WI38 (cell line): ENCODE measurements around the gene SLC35E2B.

Experiments
- H3K4me3 ChIP-seq: 2 replicates; pipeline ENCODE4 v1.5.1; 2011; ENCODE audit warnings: low read depth, mild to moderate bottlenecking, control low read depth, low read length
- TF ChIP-seq, protein P1 (sequence below): IDR thresholded peaks from 2 replicates; pipeline ENCODE4 v1.5.1; 2012; ENCODE audit warnings: low read depth, mild to moderate bottlenecking, control low read depth, low read length

The SLC35E2B gene

DNA sequence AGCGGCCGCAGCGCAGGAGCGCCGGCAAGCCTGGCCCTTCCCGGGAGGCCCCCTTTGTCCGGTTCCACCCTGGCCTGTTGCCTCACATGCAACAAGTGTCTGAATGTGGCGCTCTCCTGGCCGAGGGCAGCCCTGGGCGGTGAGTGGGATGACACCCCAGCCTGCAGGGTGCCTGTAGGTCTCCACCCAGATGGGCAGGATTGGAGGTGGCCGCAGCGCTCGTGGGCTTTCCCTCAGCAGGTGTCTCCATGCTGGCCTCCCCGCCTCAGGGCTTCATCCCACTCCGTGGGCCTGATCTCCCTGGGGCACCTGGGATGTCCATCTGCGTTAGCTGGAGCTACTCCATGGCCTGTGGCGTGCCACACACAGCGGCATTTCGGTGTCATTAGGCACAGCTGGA is 75.8 kb downstream of the SLC35E2B start:
- TF ChIP-seq, protein P1, sequence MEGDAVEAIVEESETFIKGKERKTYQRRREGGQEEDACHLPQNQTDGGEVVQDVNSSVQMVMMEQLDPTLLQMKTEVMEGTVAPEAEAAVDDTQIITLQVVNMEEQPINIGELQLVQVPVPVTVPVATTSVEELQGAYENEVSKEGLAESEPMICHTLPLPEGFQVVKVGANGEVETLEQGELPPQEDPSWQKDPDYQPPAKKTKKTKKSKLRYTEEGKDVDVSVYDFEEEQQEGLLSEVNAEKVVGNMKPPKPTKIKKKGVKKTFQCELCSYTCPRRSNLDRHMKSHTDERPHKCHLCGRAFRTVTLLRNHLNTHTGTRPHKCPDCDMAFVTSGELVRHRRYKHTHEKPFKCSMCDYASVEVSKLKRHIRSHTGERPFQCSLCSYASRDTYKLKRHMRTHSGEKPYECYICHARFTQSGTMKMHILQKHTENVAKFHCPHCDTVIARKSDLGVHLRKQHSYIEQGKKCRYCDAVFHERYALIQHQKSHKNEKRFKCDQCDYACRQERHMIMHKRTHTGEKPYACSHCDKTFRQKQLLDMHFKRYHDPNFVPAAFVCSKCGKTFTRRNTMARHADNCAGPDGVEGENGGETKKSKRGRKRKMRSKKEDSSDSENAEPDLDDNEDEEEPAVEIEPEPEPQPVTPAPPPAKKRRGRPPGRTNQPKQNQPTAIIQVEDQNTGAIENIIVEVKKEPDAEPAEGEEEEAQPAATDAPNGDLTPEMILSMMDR, result no peak
- peak overlapping the region; percentile 83 for H3K4me3 ChIP-seq

DNA sequence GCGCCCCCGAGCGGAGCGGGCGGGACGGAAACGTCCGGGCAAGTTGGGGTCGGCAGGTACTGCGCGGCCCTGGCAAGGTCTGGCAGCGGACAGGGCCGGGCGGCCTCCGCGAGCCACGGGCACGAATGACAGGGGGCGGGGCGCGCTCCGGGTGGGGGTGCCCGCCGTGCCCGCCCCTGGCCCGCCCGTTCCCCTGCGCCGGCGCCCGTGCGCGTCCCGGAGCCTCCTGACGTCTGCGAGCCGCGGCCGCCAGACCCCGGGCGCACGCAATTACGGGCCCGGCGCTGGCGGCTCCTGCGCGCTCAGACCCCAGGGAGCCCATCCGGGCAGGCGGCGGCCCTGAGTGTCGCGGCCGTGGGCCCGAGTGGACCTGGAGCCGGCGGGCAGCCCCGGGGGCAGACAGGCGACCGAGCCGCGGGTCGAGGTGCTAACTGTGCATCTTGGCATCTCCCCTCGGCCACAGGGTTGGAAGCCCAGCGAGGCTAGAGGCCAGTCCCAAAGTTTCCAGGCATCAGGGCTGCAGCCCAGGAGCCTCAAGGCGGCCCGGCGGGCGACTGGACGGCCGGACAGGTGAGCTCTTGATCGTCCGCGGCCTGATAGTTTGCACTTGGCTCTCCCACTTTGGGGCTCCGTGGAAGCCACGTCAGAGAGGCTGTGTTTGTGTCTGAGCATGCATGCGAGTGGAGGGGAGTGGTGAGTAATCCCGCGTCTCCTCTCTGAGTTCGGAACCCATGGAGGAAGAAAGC is 76.4 kb downstream of the SLC35E2B start:
- H3K4me3 ChIP-seq, result peak overlapping the region; percentile 83
- TF ChIP-seq, protein P1, result no peak

DNA sequence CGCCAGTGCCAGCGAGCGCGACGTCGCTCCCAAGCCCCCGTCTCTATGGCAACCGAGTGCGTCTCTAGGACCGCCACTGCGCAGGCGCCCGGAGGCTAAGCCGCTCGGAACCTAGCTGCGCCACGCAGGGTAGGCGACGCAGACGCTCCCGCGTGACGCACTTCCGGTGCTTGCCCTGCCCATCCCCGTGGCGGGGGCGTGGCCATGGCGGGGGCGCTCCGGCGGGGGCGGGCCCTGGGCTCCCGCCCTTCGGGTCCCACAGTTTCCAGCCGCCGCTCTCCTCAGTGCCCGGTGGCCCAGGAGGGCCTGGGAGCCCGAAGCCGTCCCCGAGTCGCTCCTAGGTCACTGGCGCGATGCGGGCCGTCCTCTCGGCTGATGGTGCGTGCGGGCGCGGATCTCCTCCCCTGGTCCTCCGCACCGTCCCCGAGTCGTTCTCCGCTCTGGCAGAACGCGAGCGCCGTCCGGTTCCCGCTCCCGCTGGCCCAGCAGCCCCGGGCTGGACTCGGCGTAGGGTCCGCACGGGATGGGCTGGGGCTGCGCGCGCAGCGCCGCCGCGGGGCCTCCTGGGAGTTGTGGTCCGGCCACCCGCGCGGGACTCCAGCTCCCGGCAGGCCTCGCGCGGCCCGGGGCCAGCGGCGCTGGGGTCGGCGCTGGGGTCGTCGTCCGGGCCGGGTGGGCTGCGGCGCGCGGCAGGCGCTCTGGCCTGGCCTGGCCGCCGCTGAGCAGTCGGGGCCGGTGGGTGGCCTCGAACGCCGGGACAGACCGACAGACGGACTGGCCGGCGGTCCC is 77.1 kb downstream of the SLC35E2B start, which contains the start of gene MIB2:
MIB2 (plus strand) TSS at position 245 of the 789 bp plus-strand sequence. CDS start 7,953 bp downstream, outside the sequence.
- TF ChIP-seq, protein P1, result no peak
- H3K4me3 ChIP-seq, result peak within 1 kb of the TSS; percentile 83

DNA sequence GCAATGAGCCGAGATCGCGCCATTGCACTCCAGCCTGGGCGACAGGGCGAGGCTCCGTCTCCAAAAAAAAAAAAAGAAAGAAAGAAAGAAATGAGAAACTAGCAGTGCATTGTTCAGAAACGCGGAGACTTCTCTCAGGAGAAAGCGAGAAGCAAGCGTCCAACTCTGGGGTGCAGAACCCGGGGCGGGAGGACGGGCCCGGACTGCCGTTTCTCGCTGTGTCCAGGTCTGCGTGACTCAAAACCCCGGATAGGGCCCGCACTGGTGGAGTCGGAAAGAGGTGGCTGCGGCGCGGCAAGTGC is 77.7 kb downstream of the SLC35E2B start:
- H3K4me3 ChIP-seq, result peak overlapping the region; percentile 83
- TF ChIP-seq, protein P1, result no peak

DNA sequence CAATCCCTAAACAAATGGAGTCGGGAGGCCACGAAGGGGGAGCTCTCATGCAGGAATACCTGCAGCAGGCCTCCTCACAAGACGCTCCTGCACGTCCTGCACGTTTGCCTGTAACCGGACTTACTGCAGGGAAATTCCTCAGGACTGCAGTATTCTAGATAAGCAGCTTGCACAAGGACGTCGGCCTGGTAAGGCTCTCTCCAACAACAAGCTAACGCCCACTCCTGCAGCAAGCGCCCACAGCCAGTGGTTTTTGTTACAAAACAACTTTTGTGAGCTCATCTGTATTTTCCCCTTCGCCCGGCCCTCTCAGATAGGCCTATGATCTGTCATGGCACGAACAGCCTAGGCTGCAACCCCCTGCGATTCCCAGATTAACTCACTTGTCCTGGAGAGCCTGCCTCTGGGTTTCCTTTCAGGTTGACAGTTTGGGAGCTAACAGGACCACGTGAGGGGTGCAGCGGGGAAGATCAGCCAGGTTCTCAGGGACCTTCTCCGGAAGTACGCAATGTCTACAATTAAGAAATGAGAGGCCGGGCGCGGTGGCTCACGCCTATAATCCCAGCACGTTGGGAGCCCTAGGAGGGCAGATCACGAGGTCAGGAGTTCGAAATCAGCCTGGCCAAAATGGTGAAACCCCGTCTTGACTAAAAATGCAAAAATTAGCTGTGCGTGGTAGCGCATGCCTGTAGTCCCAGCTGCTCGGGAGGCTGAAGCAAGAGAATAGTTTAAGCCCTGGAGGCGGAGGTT is 78.2 kb downstream of the SLC35E2B start:
- TF ChIP-seq, protein P1, result no peak
- peak overlapping the region; percentile 83 for H3K4me3 ChIP-seq

DNA sequence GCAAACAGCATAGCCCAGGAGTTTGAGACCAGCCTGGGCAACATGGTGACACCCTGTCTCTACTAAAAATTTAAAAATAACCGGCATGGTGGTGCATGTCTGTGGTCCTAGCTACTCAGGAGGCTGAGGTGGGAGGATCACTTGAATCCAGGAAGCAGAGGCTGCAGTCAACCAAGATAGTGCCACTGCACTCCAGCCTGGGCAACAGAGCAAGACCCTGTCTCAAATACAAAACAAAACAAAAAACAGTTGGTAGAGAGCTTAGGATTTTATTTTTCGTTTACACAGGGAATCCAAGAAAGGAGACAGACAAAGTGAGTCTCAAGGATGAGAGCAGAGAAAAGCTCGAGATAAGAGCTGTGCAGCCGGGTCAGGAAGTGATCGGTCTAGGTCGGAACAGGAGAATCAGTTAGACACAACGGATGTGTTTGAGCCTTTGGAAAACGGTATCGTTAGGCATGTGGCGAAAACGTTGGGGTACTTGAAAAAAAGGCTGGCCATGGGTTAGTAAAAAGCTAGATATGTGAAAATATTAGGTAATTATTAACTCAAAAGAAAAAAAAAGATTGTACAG is 79.0 kb downstream of the SLC35E2B start:
- peak overlapping the region; percentile 83; the same call in 1 of the 2 replicates for H3K4me3 ChIP-seq
- TF ChIP-seq, protein P1, result no peak

DNA sequence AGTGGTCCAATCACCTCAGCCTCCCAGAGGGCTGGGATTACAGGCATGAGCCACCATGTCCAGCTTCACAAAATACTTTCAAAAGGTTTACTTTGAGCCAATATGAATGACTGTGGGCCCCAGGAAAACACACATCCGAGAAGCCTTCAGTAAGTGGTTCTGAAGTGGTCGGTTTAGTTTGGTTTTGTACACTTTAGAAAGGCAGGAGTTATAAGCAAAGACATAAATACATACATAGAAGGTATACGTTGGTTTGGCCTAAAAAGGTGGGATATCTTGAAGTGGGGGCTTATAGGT is 80.5 kb downstream of the SLC35E2B start:
- TF ChIP-seq, protein P1, result no peak
- no peak overlapping the region for H3K4me3 ChIP-seq
